Endothelial cell of umbilical vein (primary cell): Measurements from ENCODE around the gene SOX21. TPM values are rescaled to one million over a fixed set of nuclear protein-coding genes. Genes with fewer than 3 reads are reported as not detected.

Source experiments
- BruUV-seq: library from RNA; stranded (reverse); fragments of 400-500 nt; replicated peaks from 2 replicates; lab custom pipeline; 2021; lab: Mats Ljungman, UMichigan
- CTCF ChIA-PET: fragments of 300-600, 350-600 bp; sonication (Branson Sonifier 250); formaldehyde crosslinking; loops from one replicate; lab custom pipeline; 2021; ENCODE audit warnings: antibody characterized with exemption, inconsistent platforms; lab: Charles Lee
- POLR2A ChIA-PET: fragments of 300-600, 350-600 bp; sonication (Branson Sonifier 250); formaldehyde crosslinking; loops from one replicate; lab custom pipeline; 2021; ENCODE audit warnings: antibody characterized with exemption, inconsistent platforms; lab: Charles Lee
- DNase-seq: peaks from one replicate; pipeline ENCODE4 v3.0.0-alpha.2; 2011; ENCODE audit warnings: low read depth, low spot score
- FAIRE-seq: peaks from 2 replicates; lab custom pipeline; 2011; peaks lifted over from hg19 to GRCh38; lab: Jason Lieb, UNC
- H2AFZ ChIP-seq: 2 replicates; pipeline ENCODE4 v1.6.0; 2012; ENCODE audit warnings: low read depth, low read length, control low read depth, inconsistent platforms
- H3K27ac ChIP-seq: 2 replicates; pipeline ENCODE4 v1.5.1; 2011; ENCODE audit warnings: low read depth, mild to moderate bottlenecking, control low read depth, low read length, moderate library complexity; ENCODE audit not compliant: insufficient read depth
- H3K27me3 ChIP-seq, 2 experiments: 2 replicates each; pipeline versions ENCODE4 v1.6.0 to v1.6.1; 2011; ENCODE audit warnings: low read length in 2 of 2, mixed read lengths in 1 of 2; ENCODE audit not compliant: control insufficient read depth in 2 of 2, insufficient read depth in 2 of 2
- H3K36me3 ChIP-seq, 2 experiments: 2 replicates in 1 of 2; 3 replicates in 1 of 2; pipeline ENCODE4 v1.5.1; 2011; ENCODE audit warnings: low read length in 2 of 2, mild to moderate bottlenecking in 1 of 2, moderate library complexity in 1 of 2; ENCODE audit not compliant: control insufficient read depth in 2 of 2, insufficient read depth in 2 of 2; ENCODE audit errors: extremely low read depth in 1 of 2
- H3K4me1 ChIP-seq: 3 replicates; pipeline ENCODE4 v1.5.1; 2011; ENCODE audit warnings: mild to moderate bottlenecking, low read length; ENCODE audit not compliant: control insufficient read depth, insufficient read depth; ENCODE audit errors: extremely low read depth
- H3K4me2 ChIP-seq: 2 replicates; pipeline ENCODE4 v1.6.1; 2011; ENCODE audit warnings: low read length, control low read depth, mixed read lengths; ENCODE audit not compliant: insufficient read depth
- H3K4me3 ChIP-seq, 3 experiments: fragments of 200-600 bp in 1 of 3; sonication (generic), shearing (Covaris generic) in 1 of 3; replicated peaks in 1 of 3; 2 replicates each; pipeline ENCODE4 v1.5.1; 2011 to 2016; ENCODE audit warnings: control low read depth in 3 of 3, low read length in 3 of 3, mild to moderate bottlenecking in 2 of 3, inconsistent platforms in 1 of 3, low read depth in 1 of 3, moderate library complexity in 1 of 3; ENCODE audit not compliant: insufficient read depth in 1 of 3
- H3K79me2 ChIP-seq: 2 replicates; pipeline ENCODE4 v1.6.0; 2012; ENCODE audit warnings: low read length, inconsistent platforms; ENCODE audit not compliant: control insufficient read depth, insufficient read depth
- H3K9ac ChIP-seq: replicated peaks from 2 replicates; pipeline ENCODE3; 2011; ENCODE audit warnings: low read length, control low read depth; ENCODE audit not compliant: insufficient read depth; ENCODE audit errors: extremely low read depth
- H3K9me1 ChIP-seq: replicated peaks from 3 replicates; pipeline ENCODE4 v1.6.0; 2011; ENCODE audit warnings: mild to moderate bottlenecking, low read length; ENCODE audit not compliant: control insufficient read depth, insufficient read depth; ENCODE audit errors: extremely low read depth
- H3K9me3 ChIP-seq: replicated peaks from 2 replicates; pipeline ENCODE4 v1.5.1; 2012; ENCODE audit warnings: low read length, inconsistent platforms; ENCODE audit not compliant: control insufficient read depth, insufficient read depth
- H4K20me1 ChIP-seq: replicated peaks from 2 replicates; pipeline ENCODE3; 2011; ENCODE audit warnings: mild to moderate bottlenecking, low read length; ENCODE audit not compliant: control insufficient read depth, insufficient read depth; ENCODE audit errors: extremely low read depth
- EZH2 ChIP-seq: IDR thresholded peaks from 2 replicates; pipeline ENCODE4 v1.6.1; 2012; ENCODE audit warnings: borderline replicate concordance, low read depth, mild to moderate bottlenecking, moderate library complexity, low read length, inconsistent platforms; ENCODE audit not compliant: severe bottlenecking
- FOS ChIP-seq: IDR thresholded peaks from 2 replicates; pipeline ENCODE4 v1.6.1; 2011; ENCODE audit warnings: mild to moderate bottlenecking, low read length, moderate library complexity, borderline replicate concordance; ENCODE audit not compliant: insufficient read depth
- GATA2 ChIP-seq: IDR thresholded peaks from 2 replicates; pipeline ENCODE4 v1.7.0; 2011; ENCODE audit warnings: low read depth, mild to moderate bottlenecking, moderate library complexity, mixed read lengths, low read length; ENCODE audit not compliant: insufficient read length, insufficient read depth
- JUN ChIP-seq: IDR thresholded peaks from 2 replicates; pipeline ENCODE4 v1.6.1; 2011; ENCODE audit warnings: borderline replicate concordance, low read depth; ENCODE audit not compliant: insufficient read length, insufficient read depth
- MAX ChIP-seq: IDR thresholded peaks from 2 replicates; pipeline ENCODE4 v1.6.1; 2011; ENCODE audit not compliant: insufficient read depth, insufficient read length
- MYC ChIP-seq: IDR thresholded peaks from one replicate; pipeline ENCODE4 v1.6.1; 2011; ENCODE audit warnings: mild to moderate bottlenecking, low read depth, low read length
- POLR2A ChIP-seq: IDR thresholded peaks from 2 replicates; pipeline ENCODE4 v1.6.1; 2012; ENCODE audit warnings: low read depth, mild to moderate bottlenecking, control low read depth, low read length
- POLR2AphosphoS5 ChIP-seq: IDR thresholded peaks from 2 replicates; pipeline ENCODE4 v1.6.1; 2012; ENCODE audit warnings: low read depth, mild to moderate bottlenecking, control low read depth, low read length, moderate library complexity; ENCODE audit not compliant: insufficient read depth
- dilution Hi-C: fragments of 300-500 bp; cut with MboI; formaldehyde crosslinking; loops from one replicate; pipeline ENCODE4 v1.15.0; 2019; ENCODE audit warnings: low sequenced_read_pairs; ENCODE audit not compliant: extremely low pct_ligation_motif_present
- intact Hi-C: fragments of 100-400 bp; cut with micrococcal nuclease; formaldehyde crosslinking; loops from one replicate; pipeline ENCODE4 v1.10.0; 2022
- polyA plus RNA-seq, 4 experiments: library from polyadenylated mRNA; depleted of rRNA in 3 of 4; stranded (reverse) in 3 of 4; unstranded in 1 of 4; fragments of >200 nt; gene quantifications; 2 replicates each; pipeline versions ENCODE4 v1.2.1 to v1.2.3, GENCODE V29; 2011 to 2012; ENCODE audit warnings: missing spikeins in 1 of 4
- total RNA-seq: library from RNA; stranded (reverse); gene quantifications from 2 replicates; pipeline ENCODE4 v1.2.3, GENCODE V29; 2021
- TF ChIP-seq, protein P1 (sequence below), 2 donors: IDR thresholded peaks; 1 replicate in 1 of 2; 2 replicates in 1 of 2; pipeline ENCODE4 v1.5.1; 2011; ENCODE audit warnings: low read length in 2 of 2, mild to moderate bottlenecking in 2 of 2, moderate library complexity in 2 of 2, control low read depth in 1 of 2, inconsistent platforms in 1 of 2, low read depth in 1 of 2; ENCODE audit not compliant: insufficient read depth in 1 of 2; ENCODE audit errors: extremely low read depth in 1 of 2

Gene SOX21
- total and polyA plus RNA-seq, 2 donors (not counting 3 experiments of a cell fraction or from before 2014, with no cell fraction given) = not detected

DNA sequence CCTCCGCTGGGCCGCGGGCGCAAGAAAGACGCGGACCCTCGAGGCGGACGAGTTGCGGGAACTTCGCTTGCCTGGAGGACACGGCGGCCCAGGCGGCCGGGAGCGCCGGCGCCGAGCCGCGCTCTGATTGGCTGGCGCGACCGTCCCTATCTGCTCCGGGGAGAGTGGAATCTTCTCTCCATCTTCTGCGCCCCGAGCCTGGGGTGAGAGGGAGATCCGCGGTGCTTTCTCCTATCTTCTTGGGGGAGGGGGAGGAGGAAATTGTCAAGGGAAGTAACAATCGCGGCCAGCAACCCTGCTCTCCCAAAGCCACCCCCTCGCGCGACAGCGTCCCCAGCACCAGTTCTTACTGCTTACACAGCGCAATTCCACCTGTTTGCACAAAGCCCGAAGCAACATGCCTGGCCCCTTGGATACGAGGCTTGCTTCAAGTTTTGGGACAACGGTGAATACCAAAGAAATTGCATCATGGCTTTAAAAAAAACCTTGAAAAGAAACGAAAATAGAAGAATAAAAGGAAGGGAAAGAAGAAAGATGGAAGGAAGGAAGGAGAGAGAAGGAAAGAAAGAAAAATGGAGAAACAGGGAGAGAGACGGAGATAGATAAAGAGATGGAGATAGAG is 4.8 kb downstream of the SOX21 start:
- intact Hi-C loops = no loop called here
- no peak overlapping the region for H2AFZ ChIP-seq
- BruUV-seq = no TSS peak

GRCh38 chr13:94706843-94707399 is 5.4 kb downstream of the SOX21 start:
- Histone ChIP-seq H4K20me1 (no peaks in the 10 kb centered on the region), H3K9ac (no peak overlapping the region), H3K36me3 (no peaks in the 10 kb centered on the region), H3K27ac (no peak overlapping the region), H3K9me3 (no peaks in the 10 kb centered on the region), H3K4me1 (peaks cover 7% of the 10 kb centered on the region), H3K79me2 (no peaks in the 10 kb centered on the region), H3K27me3 (peaks cover 85 to 97% of the 10 kb centered on the region in 2 experiments), H3K9me1 (no peaks in the 10 kb centered on the region), H3K4me2 (no peak overlapping the region), H2AFZ (no peak overlapping the region), H3K4me3 (no peak overlapping the region)
- intact Hi-C loops = no loop called here
- BruUV-seq = no TSS peak
- ChIA-PET CTCF (interaction anchor here (1.0 kb wide), 1 partner anchor 698 kb away, joined by 3 read pairs; no protein-coding TSS in a partner anchor), POLR2A (no interaction called here)
- dilution Hi-C loops = no loop called here
- DNase-seq (no peak), FAIRE-seq (no peak)
- TF ChIP-seq MYC (no peak), JUN (no peak), MAX (no peak), GATA2 (no peak), EZH2 (no peak), POLR2AphosphoS5 (no peak), FOS (no peak), POLR2A (no peak)
- TF ChIP-seq, protein P1, sequence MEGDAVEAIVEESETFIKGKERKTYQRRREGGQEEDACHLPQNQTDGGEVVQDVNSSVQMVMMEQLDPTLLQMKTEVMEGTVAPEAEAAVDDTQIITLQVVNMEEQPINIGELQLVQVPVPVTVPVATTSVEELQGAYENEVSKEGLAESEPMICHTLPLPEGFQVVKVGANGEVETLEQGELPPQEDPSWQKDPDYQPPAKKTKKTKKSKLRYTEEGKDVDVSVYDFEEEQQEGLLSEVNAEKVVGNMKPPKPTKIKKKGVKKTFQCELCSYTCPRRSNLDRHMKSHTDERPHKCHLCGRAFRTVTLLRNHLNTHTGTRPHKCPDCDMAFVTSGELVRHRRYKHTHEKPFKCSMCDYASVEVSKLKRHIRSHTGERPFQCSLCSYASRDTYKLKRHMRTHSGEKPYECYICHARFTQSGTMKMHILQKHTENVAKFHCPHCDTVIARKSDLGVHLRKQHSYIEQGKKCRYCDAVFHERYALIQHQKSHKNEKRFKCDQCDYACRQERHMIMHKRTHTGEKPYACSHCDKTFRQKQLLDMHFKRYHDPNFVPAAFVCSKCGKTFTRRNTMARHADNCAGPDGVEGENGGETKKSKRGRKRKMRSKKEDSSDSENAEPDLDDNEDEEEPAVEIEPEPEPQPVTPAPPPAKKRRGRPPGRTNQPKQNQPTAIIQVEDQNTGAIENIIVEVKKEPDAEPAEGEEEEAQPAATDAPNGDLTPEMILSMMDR (IDR thresholded peaks at IDR 0.05; ENCODE audit: extremely low read depth in 1 of 2, insufficient read depth in 1 of 2, low read depth in 1 of 2, low read length in 2 of 2) = no peak

More for the DNA sequence above, 4.8 kb downstream of the SOX21 start:
- DNase-seq (no peak), FAIRE-seq (no peak)
- no peaks in the 10 kb centered on the region for H3K79me2 ChIP-seq
- CTCF ChIA-PET = no interaction called here
- dilution Hi-C loops = no loop called here
- no peak overlapping the region for H3K4me2 ChIP-seq
- peaks cover 12% of the 10 kb centered on the region for H3K4me1 ChIP-seq
- H3K36me3 ChIP-seq = no peaks in the 10 kb centered on the region
- H3K27ac ChIP-seq = no peak overlapping the region
- no peaks in the 10 kb centered on the region for H3K9me1 ChIP-seq
- POLR2A ChIA-PET = no interaction called here
- TF ChIP-seq, protein P1 (IDR thresholded peaks at IDR 0.05; ENCODE audit: extremely low read depth in 1 of 2, insufficient read depth in 1 of 2, low read depth in 1 of 2, low read length in 2 of 2) = no peak
- TF ChIP-seq EZH2 = peak; percentile 100
- no peaks in the 10 kb centered on the region for H3K9me3 ChIP-seq
- H3K27me3 ChIP-seq = peaks cover 82 to 97% of the 10 kb centered on the region in 2 experiments
- H3K9ac ChIP-seq = no peak overlapping the region
- no peaks in the 10 kb centered on the region for H4K20me1 ChIP-seq
- H3K4me3 ChIP-seq = no peak overlapping the region
